ENCODE data around the gene COL17A1.
A peak's percentile ranks its signal among the peaks of the same experiment; 100 is the strongest.

The COL17A1 gene

GRCh38 chr10:104122225-104123107 lies 36.8 kb upstream of the COL17A1 start:
- TF ChIP-seq TAF1 (IDR thresholded peaks at IDR 0.05; ENCODE audit: borderline replicate concordance, insufficient read depth, low read length) (no peak), SIN3A (IDR thresholded peaks at IDR 0.05; ENCODE audit: borderline replicate concordance, insufficient read depth, low read length) (no peak), REST (IDR thresholded peaks at IDR 0.05; ENCODE audit: insufficient read depth in 1 of 2, low read depth in 2 of 2, low read length in 2 of 2) (no peak), FOXP2 (optimal IDR thresholded peaks at IDR 0.05; ENCODE audit: borderline replicate concordance, extremely low read depth, extremely low read length, insufficient read depth) (no peak), POLR2AphosphoS5 (IDR thresholded peaks at IDR 0.05; ENCODE audit: low read depth, low read length) (no peak)

- TF ChIP-seq TAF1 (IDR thresholded peaks at IDR 0.05; ENCODE audit: borderline replicate concordance, insufficient read depth, low read length) (peak; percentile 47; the same call in 1 of the 2 replicates), FOXP2 (optimal IDR thresholded peaks at IDR 0.05; ENCODE audit: borderline replicate concordance, extremely low read depth, extremely low read length, insufficient read depth) (peak; percentile 63), REST (IDR thresholded peaks at IDR 0.05; ENCODE audit: insufficient read depth in 1 of 2, low read depth in 2 of 2, low read length in 2 of 2) (0 out of 4 replicates have a peak, but pooled peaks of 1 of the 2 experiments have one; percentile 6), POLR2AphosphoS5 (IDR thresholded peaks at IDR 0.05; ENCODE audit: low read depth, low read length) (peak; percentile 67), SIN3A (IDR thresholded peaks at IDR 0.05; ENCODE audit: borderline replicate concordance, insufficient read depth, low read length) (no peak)
These were observed 36.0 kb upstream of the COL17A1 start, which contains the start of gene SFR1 for GRCh38 chr10:104121485-104122224. TSS of gene SFR1 (plus strand) at chr10:104122171. CDS start at chr10:104122184, 13 bp downstream.

GRCh38 chr10:104120903-104121484 lies 35.3 kb upstream of the COL17A1 start:
- no peak for TF ChIP-seq TAF1 (IDR thresholded peaks at IDR 0.05; ENCODE audit: borderline replicate concordance, insufficient read depth, low read length)
- TF ChIP-seq SIN3A (IDR thresholded peaks at IDR 0.05; ENCODE audit: borderline replicate concordance, insufficient read depth, low read length), result peak; percentile 45; the same call in 1 of the 2 replicates
- no peak for TF ChIP-seq FOXP2 (optimal IDR thresholded peaks at IDR 0.05; ENCODE audit: borderline replicate concordance, extremely low read depth, extremely low read length, insufficient read depth)
- no peak for TF ChIP-seq POLR2AphosphoS5 (IDR thresholded peaks at IDR 0.05; ENCODE audit: low read depth, low read length)

- TF ChIP-seq SIN3A (IDR thresholded peaks at IDR 0.05; ENCODE audit: borderline replicate concordance, insufficient read depth, low read length), result no peak
- no peak for TF ChIP-seq FOXP2 (optimal IDR thresholded peaks at IDR 0.05; ENCODE audit: borderline replicate concordance, extremely low read depth, extremely low read length, insufficient read depth)
- no peak for TF ChIP-seq TAF1 (IDR thresholded peaks at IDR 0.05; ENCODE audit: borderline replicate concordance, insufficient read depth, low read length)
These were observed 34.8 kb upstream of the COL17A1 start for GRCh38 chr10:104120512-104120902.

GRCh38 chr10:104119996-104120395 lies 34.3 kb upstream of the COL17A1 start:
- TF ChIP-seq POLR2AphosphoS5 (IDR thresholded peaks at IDR 0.05; ENCODE audit: low read depth, low read length) (no peak), FOXP2 (optimal IDR thresholded peaks at IDR 0.05; ENCODE audit: borderline replicate concordance, extremely low read depth, extremely low read length, insufficient read depth) (no peak), REST (IDR thresholded peaks at IDR 0.05; ENCODE audit: insufficient read depth in 1 of 2, low read depth in 2 of 2, low read length in 2 of 2) (no peak)

Data from PFSK-1 (cell line).